Stimulated activated CD8-positive, alpha-beta memory T cell treated with anti-CD3 and anti-CD28 coated beads, Interleukin-15, amount 100 ng/mL, for 48 hours (primary cell): ENCODE measurements around the gene HPX.
"Not testable (repeated sequence)": the region's sequence is repeated elsewhere in the genome, so short reads cannot be mapped to it uniquely, and the experiment has no call there.

Experiments
- DNase-seq, 2 donors: peaks; one replicate each; pipeline ENCODE4 v3.0.0-alpha.2; 2020; ENCODE audit warnings: low read depth in 2 of 2

HPX gene

GRCh38 chr11:6417907-6418556, 22.8 kb downstream of the HPX start:
- no peak for DNase-seq

- DNase-seq, result no peak
These were observed 25.0 kb downstream of the HPX start for GRCh38 chr11:6415797-6416196.

- peak in 1 of 2 donors; percentile 28 for DNase-seq
These were observed 25.9 kb downstream of the HPX start for GRCh38 chr11:6414874-6415328.

- peak in 1 of 2 donors; percentile 62 for DNase-seq
These were observed 27.0 kb downstream of the HPX start for GRCh38 chr11:6413791-6414201.

- DNase-seq, result no peak
These were observed 29.2 kb downstream of the HPX start for GRCh38 chr11:6411594-6412031.

- no peak for DNase-seq
These were observed 29.9 kb downstream of the HPX start for GRCh38 chr11:6410695-6411430.

- no peak for DNase-seq
These were observed 34.4 kb downstream of the HPX start for GRCh38 chr11:6406370-6406769.

GRCh38 chr11:6405846-6406245, 34.9 kb downstream of the HPX start:
- no peak for DNase-seq

GRCh38 chr11:6405052-6405667, 35.6 kb downstream of the HPX start:
- no peak for DNase-seq

GRCh38 chr11:6404342-6405051, 36.3 kb downstream of the HPX start:
- DNase-seq, result no peak

- no peak for DNase-seq
These were observed 37.2 kb downstream of the HPX start for GRCh38 chr11:6403539-6403938.

- DNase-seq, result peak; percentile 61 to 71
These were observed 38.2 kb downstream of the HPX start for GRCh38 chr11:6402561-6402981.

- DNase-seq, result no peak
These were observed 38.7 kb downstream of the HPX start for GRCh38 chr11:6402061-6402470.

GRCh38 chr11:6401464-6401863, 39.3 kb downstream of the HPX start:
- no peak for DNase-seq

- no peak for DNase-seq
These were observed 40.1 kb downstream of the HPX start for GRCh38 chr11:6400431-6401345.

GRCh38 chr11:6397636-6398035, 43.2 kb downstream of the HPX start:
- no peak for DNase-seq

- no peak for DNase-seq
These were observed 43.6 kb downstream of the HPX start for GRCh38 chr11:6397156-6397555.

- DNase-seq, result no peak
These were observed 45.2 kb downstream of the HPX start for GRCh38 chr11:6395470-6396060.

- no peak for DNase-seq
These were observed 46.7 kb downstream of the HPX start for GRCh38 chr11:6393989-6394670.

GRCh38 chr11:6392251-6392650, 48.5 kb downstream of the HPX start:
- DNase-seq, result not testable (repeated sequence)
